Stimulated activated naive CD4-positive, alpha-beta T cell treated with Interleukin-2 at 50 U/mL for 16 hours (primary cell): ENCODE data around the gene PFAS.
A peak's percentile ranks its signal among the peaks of the same experiment; 100 is the strongest.
"Not testable (repeated sequence)": the region's sequence is repeated elsewhere in the genome, so short reads cannot be mapped to it uniquely, and the experiment has no call there.

Experiments
- DNase-seq: peaks from one replicate; lab custom pipeline; 2025; lab: John Stamatoyannopoulos, UW

Gene PFAS

DNA sequence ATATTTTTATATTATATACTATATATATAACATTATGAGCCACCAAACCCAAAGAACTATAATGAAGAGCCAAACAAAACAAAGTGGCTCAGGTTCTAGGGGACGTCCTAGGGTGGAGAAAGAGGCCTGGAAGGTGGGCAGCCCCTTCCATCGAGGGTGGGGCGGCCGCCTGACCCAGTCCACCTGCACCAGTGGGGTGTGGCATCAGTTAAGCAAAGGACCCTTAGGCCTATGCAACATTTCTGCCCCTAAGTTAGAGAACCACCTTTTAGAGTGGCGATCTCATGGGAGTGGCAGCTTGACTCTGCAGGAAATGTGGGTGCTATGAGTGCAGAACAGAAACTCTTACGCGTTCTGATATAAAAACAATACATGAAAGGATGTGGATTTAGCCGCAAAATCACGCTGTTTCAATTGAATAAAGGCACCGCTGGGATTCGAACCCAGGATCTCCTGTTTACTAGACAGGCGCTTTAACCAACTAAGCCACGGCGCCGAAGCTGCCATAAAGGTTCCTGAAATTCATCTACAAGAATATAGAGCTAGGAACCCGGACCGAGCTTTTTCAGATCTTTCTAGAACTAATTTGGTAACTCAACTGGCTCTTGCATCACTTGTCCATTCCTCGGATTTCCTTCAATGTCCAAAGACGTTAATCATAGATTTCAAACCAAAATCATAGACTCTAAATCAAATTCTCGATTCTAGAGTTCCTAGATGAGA, 23.1 kb upstream of the PFAS start:
- DNase-seq: peak; percentile 50

DNA sequence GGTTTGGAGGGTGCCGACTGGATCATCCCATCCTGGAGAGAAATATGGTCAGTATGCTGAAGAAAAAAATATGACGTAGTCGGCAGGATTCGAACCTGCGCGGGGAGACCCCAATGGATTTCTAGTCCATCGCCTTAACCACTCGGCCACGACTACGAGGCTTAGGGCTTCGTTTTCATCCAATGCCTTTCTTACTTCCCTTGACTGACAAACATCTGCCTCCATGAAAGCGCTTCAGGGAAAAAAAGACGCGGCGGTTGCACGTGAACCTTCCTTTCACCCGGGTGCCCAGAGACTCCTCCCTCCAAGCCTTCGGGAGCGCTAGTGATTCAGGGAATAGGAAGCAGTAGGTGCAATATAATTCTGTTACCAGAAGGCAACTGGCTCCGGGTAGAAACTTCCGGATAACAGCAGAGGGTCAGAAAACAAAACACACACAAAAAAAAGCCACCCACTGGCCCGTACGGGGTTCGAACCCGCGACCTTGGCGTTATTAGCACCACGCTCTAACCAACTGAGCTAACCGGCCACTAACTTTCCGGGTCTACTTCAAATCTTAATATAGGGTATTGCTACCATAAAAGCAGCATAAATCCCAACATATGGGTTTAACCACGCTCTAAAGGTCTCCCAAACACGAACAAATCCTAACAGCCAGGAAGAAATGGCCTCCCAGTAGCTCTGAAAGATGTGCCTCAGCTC, 22.4 kb upstream of the PFAS start:
- DNase-seq: peak; percentile 37

DNA sequence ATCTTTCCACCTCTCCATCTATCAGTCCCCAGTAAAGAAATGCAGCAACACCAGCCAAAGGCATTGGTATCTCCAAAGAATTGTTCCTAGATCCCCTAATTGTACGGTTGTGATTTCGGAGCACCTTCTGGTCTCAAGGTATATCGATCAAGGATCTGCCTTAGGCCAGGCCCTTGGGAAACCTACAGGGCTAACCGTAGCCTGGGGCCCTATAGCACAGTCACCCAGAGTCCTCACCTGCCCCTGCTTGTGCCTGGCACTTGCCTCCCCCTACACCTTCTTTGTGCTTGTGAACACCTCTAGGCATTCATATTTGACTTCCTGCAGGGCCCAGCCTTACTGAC, 21.9 kb upstream of the PFAS start:
- DNase-seq: no peak

DNA sequence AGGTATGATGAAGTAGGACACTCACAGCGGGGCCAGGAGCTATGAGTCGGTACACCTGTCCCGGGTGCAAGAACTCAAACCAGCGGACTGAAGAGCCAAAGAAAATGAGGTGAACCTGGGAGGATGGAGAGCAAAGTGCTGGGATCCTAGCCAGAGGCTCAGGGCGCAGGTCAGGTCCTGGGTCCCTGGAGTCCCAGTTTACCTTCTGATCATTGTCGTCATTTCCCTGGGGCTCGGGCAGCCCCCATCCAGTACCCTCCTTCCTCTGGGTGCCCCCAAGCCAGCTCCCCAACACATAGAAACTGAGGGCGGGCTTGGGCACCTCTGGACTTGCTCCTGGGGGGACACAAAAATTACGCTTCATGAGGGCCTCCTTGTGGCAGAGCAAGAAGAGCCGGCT, 17.4 kb upstream of the PFAS start:
- no peak for DNase-seq

DNA sequence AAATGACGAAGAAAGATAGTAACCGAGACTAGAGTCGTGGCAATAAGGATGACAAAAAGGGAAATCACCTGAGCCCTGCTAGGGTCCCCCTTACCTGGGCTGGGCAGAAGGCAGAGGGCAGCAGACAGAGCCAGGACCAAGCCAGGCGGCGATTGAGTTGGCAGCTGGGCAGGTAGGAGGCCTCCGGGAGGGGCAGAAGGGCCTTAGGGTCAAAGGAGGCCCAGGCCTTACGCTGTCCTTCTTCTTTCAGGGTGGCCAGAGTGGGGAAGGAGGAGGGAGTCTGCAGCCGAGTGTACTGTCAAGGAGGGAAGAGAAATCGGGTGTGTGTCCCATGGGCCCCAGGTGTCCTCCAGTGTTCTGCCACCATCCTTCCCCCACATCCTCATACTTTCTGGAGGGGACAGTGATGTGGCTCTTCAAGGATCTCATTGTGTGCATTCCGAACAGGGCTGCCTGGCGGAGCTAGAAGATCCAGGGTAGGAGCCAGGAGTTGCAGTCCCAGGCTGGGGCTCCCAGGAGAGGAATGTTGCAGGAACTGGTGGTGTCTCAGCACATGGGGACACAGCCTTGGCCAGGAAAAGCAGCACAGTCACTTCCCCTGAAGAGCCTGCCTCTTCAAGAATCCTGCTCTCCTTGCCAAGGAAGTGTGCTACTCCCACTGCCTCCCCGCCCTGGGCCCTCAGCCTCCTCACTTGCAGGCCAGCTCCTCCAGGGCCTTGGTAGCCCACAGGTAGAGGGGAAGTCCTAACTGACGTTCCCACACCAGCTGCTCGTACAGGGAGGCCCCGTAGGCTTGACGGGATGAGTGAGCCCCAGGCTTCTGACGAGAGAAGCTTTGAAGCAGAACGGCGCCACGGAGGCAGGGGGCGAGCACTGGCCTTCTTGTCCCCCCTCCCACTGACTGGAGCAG, 14.5 kb upstream of the PFAS start:
- DNase-seq: no peak

DNA sequence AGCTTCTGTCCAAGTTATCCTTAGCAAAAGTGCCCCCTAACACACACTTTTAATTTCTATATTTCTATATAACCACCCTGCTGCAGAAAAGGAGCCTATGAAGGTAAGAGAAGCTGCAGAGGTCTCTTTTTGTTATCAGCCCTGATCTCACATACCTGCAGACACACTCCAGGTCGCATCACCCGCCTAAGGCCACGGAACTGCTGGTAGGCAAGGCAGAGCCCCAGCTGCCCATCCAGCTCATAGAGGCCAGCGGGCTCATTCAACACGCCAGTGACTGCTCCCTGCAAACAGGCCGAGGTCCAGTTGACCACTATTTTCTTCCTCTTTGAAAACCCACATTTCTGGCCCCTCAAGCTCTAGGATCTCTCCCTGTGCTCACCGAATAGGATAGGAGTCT, 13.4 kb upstream of the PFAS start:
- no peak for DNase-seq

DNA sequence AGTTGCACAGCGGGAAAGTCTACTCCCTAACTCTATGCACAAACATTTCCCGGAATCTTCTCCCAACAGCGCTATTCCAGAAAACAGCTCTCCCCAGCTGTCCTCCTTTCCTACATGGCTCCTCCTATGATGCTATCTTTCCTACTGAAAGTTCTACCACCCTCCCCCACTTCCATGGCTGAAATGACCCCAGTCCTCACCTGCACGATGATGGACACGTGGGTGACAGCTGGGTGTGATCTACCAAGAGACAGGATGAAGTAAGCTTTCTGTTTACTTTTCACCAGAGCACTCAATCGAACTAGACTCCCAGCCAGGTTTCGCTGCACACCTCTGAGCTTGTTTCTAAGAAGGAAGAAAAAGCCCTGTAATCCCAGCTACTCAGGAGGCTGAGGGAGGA, 11.9 kb upstream of the PFAS start:
- DNase-seq: no peak

DNA sequence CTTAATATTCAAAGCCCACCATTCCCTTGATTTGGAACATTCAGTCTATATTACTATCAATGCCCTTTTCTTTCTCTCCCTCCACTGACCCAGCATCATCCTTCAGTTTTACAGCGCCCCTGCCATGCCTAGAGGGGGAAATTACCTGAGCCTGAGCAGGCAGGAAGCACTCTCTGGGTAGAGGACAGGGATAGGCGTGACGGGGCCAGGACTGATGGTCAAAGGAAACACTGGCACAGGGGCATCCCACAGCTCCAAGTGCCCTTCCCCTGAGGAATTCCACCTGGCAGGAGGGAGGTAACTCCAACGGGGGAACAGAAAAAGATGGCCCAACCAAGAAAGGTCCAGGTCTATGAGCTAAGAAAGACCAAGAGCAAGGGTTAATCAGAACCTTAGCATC, 11.2 kb upstream of the PFAS start:
- DNase-seq: no peak

DNA sequence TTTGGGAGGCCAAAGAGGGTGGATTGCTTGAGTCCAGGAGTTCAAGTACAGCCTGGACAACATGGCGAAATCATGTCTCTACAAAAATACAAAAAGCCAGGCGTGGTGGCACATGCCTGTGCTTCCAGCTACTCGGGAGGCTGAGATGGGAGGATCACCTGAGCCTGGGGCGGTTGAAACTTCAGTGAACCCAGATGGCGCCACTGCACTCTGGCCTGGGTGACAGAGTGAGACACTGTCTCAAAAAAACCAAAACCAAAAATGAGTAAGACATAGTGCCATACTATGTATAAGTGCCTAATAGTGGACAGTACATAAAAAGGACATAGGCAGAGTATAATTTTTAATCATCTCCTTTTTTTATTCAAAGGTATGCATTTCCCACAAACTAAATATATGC, 5.3 kb upstream of the PFAS start:
- DNase-seq: no peak

DNA sequence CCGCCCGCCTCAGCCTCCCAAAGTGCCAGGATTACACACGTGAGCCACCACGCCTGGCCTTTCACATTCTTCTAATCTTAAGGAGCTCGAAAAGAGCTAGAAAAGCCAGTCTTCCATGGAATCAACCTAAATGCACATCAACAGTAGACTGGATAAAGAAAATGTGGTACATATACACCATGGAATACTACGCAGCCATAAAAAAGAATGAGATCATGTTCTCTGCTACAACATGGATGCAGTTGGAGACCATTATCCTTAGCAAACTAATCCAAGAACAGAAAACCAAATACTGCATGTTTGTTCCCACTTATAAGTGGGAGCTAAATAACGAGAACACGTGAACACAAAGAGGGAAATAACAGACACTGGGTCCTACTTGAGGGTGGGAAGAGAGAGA, 4.3 kb upstream of the PFAS start:
- no peak for DNase-seq

DNA sequence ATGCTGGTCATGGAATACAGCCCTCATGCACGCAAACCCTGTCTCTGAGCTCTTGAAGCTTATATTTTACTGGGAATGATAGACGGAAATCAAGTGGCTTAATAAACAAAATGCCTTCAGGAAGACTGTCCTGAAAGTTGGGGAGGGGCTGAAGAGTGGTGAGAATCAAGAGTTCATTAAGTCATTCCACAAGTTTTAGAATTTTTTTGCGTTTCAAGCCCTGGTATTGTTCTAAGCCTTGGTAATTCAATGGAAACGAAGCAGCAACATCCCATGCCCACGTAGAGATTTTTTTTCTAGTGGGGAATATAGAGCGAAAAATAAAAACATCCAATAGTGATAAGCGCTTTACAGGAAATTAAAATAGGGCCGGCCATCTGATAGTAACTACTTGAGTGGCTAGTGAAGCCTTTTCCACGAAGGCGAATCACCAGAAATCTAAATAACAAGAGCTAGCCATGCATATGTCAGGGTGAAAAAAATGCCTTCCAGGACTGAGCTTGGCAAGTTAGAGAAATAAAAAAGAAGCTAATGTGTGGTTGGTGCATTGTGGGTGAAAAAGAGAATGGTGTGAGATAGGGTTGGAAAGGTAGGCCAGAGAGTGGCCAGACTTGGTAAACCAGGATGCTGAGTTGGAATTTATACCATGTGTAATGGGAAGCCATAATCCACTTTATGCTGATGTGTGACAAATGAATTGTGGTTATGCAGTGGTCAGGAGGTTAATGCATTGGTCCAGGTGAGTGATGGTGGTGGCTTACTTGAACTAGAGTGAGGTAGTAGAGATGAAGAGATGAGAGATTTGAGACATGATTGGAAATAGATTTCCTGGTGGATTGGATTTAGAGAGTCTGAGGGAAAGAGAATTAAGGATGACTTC, 772 bp downstream of the PFAS start:
- DNase-seq: no peak

DNA sequence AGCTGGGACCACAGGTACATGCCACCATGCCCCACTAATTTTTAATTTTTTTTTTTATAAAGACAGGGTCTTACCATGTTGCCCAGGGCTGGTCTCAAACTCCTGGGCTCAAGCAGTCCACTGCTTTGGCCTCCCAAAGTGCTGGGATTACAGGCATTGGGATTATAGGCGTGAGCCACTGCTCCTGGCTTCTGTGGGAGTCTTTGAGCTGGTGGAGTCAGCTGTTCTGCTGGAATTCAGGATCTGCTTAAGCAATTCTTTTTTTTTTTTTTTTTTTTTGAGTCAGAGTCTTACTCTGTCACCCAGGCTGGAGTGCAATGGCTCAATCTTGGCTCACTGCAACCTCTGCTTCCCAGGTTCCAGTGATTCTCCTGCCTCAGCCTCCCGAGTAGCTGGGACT, 2.3 kb downstream of the PFAS start:
- not testable (repeated sequence) for DNase-seq

DNA sequence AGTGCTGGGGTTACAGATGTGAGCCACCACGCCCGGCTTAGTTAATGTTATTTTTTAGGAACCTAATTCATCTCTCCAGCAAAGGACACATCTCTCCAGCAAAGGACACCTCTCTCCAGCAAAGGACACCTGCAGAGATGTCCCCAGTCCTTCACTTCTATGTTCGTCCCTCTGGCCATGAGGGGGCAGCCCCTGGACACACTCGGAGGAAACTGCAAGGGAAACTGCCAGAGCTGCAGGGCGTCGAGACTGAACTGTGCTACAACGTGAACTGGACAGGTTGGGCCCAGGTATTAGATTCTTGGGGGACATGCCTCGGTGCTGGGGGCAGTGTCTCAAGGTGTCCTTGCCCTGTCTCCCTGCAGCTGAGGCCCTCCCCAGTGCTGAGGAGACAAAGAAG, 4.7 kb downstream of the PFAS start:
- no peak for DNase-seq

DNA sequence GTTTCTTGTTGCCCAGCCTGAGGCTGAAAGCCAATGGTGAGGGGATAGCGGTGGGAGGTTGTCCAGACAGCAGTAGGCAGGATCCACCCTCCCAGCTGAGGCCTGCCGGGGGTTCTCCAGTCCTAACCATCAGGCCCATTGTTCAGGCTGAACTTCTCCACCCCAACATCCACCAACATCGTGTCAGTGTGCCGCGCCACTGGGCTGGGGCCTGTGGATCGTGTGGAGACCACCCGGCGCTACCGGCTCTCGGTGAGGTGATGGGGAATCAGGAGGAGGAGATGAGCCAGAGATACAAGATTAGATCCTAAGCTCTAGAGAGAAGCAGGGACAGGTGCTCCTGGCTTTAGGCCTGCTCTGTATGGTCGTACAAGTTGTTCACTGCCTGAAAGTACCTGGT, 5.8 kb downstream of the PFAS start:
- DNase-seq: no peak

DNA sequence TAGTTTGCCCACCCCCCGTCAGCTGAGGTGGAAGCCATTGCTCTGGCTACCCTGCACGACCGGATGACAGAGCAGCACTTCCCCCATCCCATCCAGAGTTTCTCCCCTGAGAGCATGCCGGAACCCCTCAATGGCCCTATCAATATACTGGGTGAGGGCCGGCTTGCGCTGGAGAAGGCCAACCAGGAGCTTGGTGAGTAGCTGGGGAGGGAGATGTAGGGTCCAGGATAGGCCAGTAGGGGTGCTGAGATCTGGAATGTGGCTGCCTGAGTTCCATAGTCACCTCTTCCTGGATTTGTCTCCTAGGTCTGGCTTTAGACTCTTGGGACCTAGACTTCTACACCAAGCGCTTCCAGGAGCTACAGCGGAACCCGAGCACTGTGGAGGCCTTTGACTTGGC, 6.4 kb downstream of the PFAS start:
- DNase-seq: no peak

DNA sequence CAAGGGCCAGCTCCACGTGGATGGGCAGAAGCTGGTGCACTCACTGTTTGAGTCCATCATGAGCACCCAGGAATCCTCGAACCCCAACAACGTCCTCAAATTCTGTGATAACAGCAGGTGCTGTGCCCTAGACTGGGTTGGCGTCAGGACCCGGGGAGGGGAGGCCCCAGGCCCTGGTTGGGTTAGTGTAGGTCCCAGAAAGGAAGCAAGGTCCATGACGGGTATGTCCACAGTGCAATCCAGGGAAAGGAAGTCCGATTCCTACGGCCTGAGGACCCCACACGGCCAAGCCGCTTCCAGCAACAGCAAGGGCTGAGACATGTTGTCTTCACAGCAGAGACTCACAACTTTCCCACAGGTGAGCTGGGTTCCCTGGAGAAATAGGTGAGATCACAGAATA, 7.2 kb downstream of the PFAS start:
- no peak for DNase-seq

DNA sequence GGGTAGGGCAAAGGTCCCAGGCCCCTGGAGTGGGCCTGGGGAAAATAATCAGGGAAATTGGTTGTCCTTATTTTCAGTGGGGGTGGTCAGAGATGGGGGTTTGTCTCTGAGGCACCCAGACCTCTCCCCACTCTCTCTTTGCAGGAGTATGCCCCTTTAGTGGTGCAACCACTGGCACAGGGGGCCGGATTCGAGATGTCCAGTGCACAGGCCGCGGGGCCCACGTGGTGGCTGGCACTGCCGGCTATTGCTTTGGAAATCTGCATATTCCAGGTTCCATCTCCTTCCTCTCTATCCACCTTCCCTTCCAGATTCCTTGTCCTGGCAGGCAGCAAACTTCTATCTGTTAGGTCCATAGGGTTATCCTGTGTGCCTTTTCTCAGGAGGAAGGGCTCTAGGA, 7.6 kb downstream of the PFAS start:
- no peak for DNase-seq

DNA sequence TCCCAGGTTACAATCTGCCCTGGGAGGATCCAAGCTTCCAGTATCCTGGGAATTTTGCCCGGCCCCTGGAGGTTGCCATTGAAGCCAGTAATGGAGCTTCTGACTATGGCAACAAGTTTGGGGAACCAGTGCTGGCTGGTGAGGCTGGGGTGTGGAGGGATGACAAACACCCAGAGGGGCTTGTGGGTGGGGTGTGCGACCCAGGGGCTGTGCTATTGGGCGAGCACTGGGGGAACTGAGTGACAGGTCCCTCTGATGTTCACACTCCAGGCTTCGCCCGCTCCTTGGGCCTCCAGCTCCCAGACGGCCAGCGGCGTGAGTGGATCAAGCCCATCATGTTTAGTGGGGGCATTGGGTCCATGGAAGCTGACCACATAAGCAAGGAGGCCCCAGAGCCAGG, 8.7 kb downstream of the PFAS start:
- no peak for DNase-seq

DNA sequence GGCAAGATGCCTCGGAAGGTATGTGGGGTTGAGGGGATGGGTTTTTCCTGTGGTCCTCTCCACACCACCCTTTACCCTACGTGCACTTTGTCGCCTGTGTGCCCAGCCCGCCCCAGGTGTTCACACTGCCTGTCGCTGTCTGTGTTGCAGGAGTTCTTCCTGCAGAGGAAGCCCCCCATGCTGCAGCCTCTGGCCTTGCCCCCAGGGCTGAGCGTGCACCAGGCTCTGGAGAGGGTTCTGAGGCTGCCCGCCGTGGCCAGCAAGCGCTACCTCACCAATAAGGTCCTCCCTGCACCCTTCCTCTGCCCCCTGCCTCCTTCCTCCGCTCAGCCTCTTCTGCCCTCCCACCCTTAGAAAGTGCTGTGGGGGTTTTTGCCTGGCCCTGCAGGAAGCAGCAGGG, 15.2 kb downstream of the PFAS start:
- DNase-seq: no peak

DNA sequence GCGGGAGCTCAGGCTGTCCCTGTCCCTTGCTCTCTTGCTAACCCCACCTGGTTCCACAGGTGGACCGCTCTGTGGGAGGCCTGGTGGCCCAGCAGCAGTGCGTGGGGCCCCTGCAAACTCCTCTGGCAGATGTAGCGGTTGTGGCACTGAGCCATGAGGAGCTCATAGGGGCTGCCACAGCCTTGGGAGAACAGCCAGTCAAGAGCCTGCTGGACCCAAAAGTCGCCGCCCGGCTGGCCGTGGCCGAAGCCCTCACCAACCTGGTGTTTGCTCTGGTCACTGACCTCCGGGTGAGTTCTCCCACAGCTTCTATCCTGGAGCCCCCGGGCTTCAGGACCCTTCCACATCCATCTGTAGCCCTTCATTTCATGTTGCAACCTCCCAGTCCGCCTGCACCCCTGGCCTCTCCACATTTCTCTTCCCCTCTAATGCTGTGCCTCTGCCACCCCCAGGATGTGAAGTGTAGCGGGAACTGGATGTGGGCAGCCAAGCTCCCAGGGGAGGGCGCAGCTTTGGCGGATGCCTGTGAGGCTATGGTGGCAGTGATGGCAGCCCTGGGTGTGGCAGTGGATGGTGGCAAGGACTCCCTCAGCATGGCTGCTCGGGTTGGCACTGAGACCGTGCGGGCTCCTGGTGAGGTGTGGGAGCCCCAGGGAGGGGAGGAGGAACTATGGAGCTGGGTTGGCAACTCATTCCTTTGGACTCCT, 15.9 kb downstream of the PFAS start:
- no peak for DNase-seq
